Measurements from ENCODE around the gene MAST2. TPM values are rescaled to one million over a fixed set of nuclear protein-coding genes. Genes with fewer than 3 reads are reported as not detected.

Gene MAST2
- total and polyA plus RNA-seq, 2 of the 4 experiments (the other 2 are of a cell fraction) = 14.2 to 41.0 TPM

DNA sequence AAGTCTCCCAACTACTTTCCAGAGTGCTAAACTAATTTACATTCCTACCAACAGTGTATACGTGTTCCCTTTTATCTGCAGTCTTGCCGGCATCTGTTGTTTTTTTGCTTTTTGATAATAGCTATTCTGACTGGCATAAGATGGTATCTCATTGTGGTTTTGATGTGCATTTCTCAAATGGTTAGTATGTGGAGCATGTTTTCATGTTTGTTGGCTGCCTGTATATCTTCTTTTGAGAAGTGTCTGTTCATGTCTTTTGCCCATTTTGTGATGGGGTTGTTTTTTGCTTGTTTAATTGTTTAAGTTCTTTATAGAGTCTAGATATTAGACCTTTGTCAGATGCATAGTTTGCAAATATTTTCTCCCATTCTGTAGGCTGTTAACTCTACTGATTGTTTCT lies 46.6 kb downstream of the MAST2 start:
- no TSS peak for BruUV-seq (replicated peaks)
- no peak for DNase-seq
- no peak overlapping the region for H3K14ac ChIP-seq (replicated peaks; ENCODE audit: low read depth, low read length)
- no peak overlapping the region for H2AK9ac ChIP-seq (replicated peaks; ENCODE audit: low read depth, low read length, poor library complexity)
- H2BK15ac ChIP-seq (ENCODE audit: low read depth, low read length) = no peak overlapping the region
- no peak overlapping the region for H3K4ac ChIP-seq (ENCODE audit: low read depth, low read length)
- no peaks in the 10 kb centered on the region for H3K9me3 ChIP-seq (ENCODE audit: control insufficient read depth, insufficient read depth, low read length)
- peaks cover 5% of the 10 kb centered on the region; the same call in 1 of the 2 replicates for H3K9me1 ChIP-seq (ENCODE audit: insufficient read depth, low read length)
- dilution Hi-C loops (cut with HindIII; ENCODE audit: low sequenced_read_pairs, unreplicated experiment) (no loop called here), in situ Hi-C loops (cut with MboI; ENCODE audit: low sequenced_read_pairs) (no loop called here), intact Hi-C loops (cut with micrococcal nuclease) (no loop called here)
- no peak overlapping the region for H4K5ac ChIP-seq (ENCODE audit: low read depth, low read length)
- ChIA-PET CTCF (no interaction called here), POLR2A (ENCODE audit: unreplicated experiment) (no interaction called here)
- no peak overlapping the region for H3K18ac ChIP-seq (ENCODE audit: low read depth, low read length)
- H2BK120ac ChIP-seq (ENCODE audit: low read depth, low read length) = no peak overlapping the region
- H3K4me3 ChIP-seq (ENCODE audit: insufficient read depth, low read depth, low read length) = no peak overlapping the region
- no peak overlapping the region for H2BK5ac ChIP-seq (ENCODE audit: low read depth, low read length, poor library complexity, severe bottlenecking)
- H3K23ac ChIP-seq (ENCODE audit: low read depth, low read length) = no peak overlapping the region
- H3K79me1 ChIP-seq (ENCODE audit: low read depth in 1 of 2, low read length in 2 of 2) = peaks cover 19 to 42% of the 10 kb centered on the region in 2 experiments
- no peak for ATAC-seq (ENCODE audit: low read depth)
- no CpG with 5 or more reads among the region's 2 CpGs for WGBS, 2 experiments (ENCODE audit: extremely low coverage in 2 of 2, insufficient read length in 1 of 2)
- H3K56ac ChIP-seq (ENCODE audit: extremely low read depth, insufficient read depth, low read length) = no peak overlapping the region
- H3K36me3 ChIP-seq (ENCODE audit: control insufficient read depth, insufficient read depth, low read length) = no peaks in the 10 kb centered on the region
- H2BK20ac ChIP-seq (ENCODE audit: low read depth, low read length) = no peak overlapping the region
- peaks cover 2% of the 10 kb centered on the region for H3K4me1 ChIP-seq (ENCODE audit: control insufficient read depth, insufficient read depth, low read length)
- H2AK5ac ChIP-seq (ENCODE audit: low read depth, low read length) = no peak overlapping the region
- no peak overlapping the region for H2AFZ ChIP-seq (replicated peaks; ENCODE audit: low read length, poor library complexity)
- no peak overlapping the region for H4K8ac ChIP-seq (ENCODE audit: low read depth in 2 of 2, low read length in 2 of 2)
- H3K4me2 ChIP-seq (ENCODE audit: low read depth, low read length) = no peak overlapping the region
- no peak overlapping the region for H3K9ac ChIP-seq (ENCODE audit: low read depth, low read length)
- H4K20me1 ChIP-seq (ENCODE audit: insufficient read depth, low read length) = peaks cover 4% of the 10 kb centered on the region; the same call in 1 of the 2 replicates
- no peak overlapping the region for H4K91ac ChIP-seq (ENCODE audit: insufficient read depth, low read depth, low read length)
- H3K27me3 ChIP-seq (ENCODE audit: control insufficient read depth, insufficient read depth, low read length) = no peaks in the 10 kb centered on the region
- no peak overlapping the region for H3K27ac ChIP-seq (ENCODE audit: insufficient read depth, low read length)
- TF ChIP-seq, protein P1, sequence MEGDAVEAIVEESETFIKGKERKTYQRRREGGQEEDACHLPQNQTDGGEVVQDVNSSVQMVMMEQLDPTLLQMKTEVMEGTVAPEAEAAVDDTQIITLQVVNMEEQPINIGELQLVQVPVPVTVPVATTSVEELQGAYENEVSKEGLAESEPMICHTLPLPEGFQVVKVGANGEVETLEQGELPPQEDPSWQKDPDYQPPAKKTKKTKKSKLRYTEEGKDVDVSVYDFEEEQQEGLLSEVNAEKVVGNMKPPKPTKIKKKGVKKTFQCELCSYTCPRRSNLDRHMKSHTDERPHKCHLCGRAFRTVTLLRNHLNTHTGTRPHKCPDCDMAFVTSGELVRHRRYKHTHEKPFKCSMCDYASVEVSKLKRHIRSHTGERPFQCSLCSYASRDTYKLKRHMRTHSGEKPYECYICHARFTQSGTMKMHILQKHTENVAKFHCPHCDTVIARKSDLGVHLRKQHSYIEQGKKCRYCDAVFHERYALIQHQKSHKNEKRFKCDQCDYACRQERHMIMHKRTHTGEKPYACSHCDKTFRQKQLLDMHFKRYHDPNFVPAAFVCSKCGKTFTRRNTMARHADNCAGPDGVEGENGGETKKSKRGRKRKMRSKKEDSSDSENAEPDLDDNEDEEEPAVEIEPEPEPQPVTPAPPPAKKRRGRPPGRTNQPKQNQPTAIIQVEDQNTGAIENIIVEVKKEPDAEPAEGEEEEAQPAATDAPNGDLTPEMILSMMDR (conservative IDR thresholded peaks at IDR 0.05; ENCODE audit: low read depth, low read length) = no peak
- TF ChIP-seq CHD1 (IDR thresholded peaks at IDR 0.05; ENCODE audit: low read depth, low read length) (no peak), RAD21 (IDR thresholded peaks at IDR 0.05; ENCODE audit: low read length) (no peak), MXI1 (IDR thresholded peaks at IDR 0.05; ENCODE audit: borderline replicate concordance, low read depth, low read length) (no peak), NFE2L2 (IDR thresholded peaks at IDR 0.05; ENCODE audit: low read depth, low read length) (no peak), POLR2A (IDR thresholded peaks at IDR 0.05; ENCODE audit: low read depth, low read length) (no peak), RCOR1 (IDR thresholded peaks at IDR 0.05; ENCODE audit: insufficient replicate concordance, low read length) (no peak), MAFK (IDR thresholded peaks at IDR 0.05; ENCODE audit: low read depth, low read length) (no peak), FOS (IDR thresholded peaks at IDR 0.05; ENCODE audit: low read depth, low read length) (no peak), BHLHE40 (IDR thresholded peaks at IDR 0.05; ENCODE audit: low read depth, low read length) (no peak), CEBPB (IDR thresholded peaks at IDR 0.05; ENCODE audit: low read depth, low read length) (no peak)
- TF ChIP-seq, protein P2, sequence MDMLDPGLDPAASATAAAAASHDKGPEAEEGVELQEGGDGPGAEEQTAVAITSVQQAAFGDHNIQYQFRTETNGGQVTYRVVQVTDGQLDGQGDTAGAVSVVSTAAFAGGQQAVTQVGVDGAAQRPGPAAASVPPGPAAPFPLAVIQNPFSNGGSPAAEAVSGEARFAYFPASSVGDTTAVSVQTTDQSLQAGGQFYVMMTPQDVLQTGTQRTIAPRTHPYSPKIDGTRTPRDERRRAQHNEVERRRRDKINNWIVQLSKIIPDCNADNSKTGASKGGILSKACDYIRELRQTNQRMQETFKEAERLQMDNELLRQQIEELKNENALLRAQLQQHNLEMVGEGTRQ (IDR thresholded peaks at IDR 0.05; ENCODE audit: low read depth, low read length) = no peak
- TF ChIP-seq, protein P3, sequence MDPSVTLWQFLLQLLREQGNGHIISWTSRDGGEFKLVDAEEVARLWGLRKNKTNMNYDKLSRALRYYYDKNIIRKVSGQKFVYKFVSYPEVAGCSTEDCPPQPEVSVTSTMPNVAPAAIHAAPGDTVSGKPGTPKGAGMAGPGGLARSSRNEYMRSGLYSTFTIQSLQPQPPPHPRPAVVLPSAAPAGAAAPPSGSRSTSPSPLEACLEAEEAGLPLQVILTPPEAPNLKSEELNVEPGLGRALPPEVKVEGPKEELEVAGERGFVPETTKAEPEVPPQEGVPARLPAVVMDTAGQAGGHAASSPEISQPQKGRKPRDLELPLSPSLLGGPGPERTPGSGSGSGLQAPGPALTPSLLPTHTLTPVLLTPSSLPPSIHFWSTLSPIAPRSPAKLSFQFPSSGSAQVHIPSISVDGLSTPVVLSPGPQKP (IDR thresholded peaks at IDR 0.05; ENCODE audit: borderline replicate concordance, low read depth, low read length) = no peak

All from IMR-90 (cell line).